Smooth muscle cell (in vitro differentiated cells): ENCODE measurements around the gene SUN5. TPM values are rescaled to one million over a fixed set of nuclear protein-coding genes. Genes with fewer than 3 reads are reported as not detected.

Experiments used
- DNase-seq: peaks from one replicate; lab custom pipeline; 2025; ENCODE audit not compliant: unreplicated experiment; lab: John Stamatoyannopoulos, UW
- H2AFZ ChIP-seq: fragments of 200-600 bp; sonication (generic); 2 replicates; pipeline ENCODE4 v1.6.0; 2016; ENCODE audit warnings: antibody characterized with exemption, low read depth, mild to moderate bottlenecking
- H3F3A ChIP-seq: fragments of 200-600 bp; sonication (generic); 2 replicates; pipeline ENCODE4 v1.6.0; 2017; ENCODE audit warnings: antibody characterized with exemption, low read depth
- H3K27ac ChIP-seq: fragments of 200-600 bp; sonication (generic); 2 replicates; pipeline ENCODE4 v1.5.1; 2016; ENCODE audit warnings: low read depth, mild to moderate bottlenecking
- H3K27me3 ChIP-seq: fragments of 200-600 bp; sonication (generic); 2 replicates; pipeline ENCODE4 v1.6.1; 2016; ENCODE audit warnings: low read depth, mild to moderate bottlenecking
- H3K36me3 ChIP-seq: fragments of 200-600 bp; sonication (generic); 2 replicates; pipeline ENCODE4 v1.5.1; 2016; ENCODE audit warnings: low read depth
- H3K4me1 ChIP-seq: fragments of 200-600 bp; sonication (generic); 2 replicates; pipeline ENCODE4 v1.5.1; 2016; ENCODE audit warnings: low read depth
- H3K4me2 ChIP-seq: fragments of 200-600 bp; sonication (generic); 2 replicates; pipeline ENCODE4 v1.6.0; 2016; ENCODE audit warnings: mild to moderate bottlenecking
- H3K4me3 ChIP-seq: fragments of 200-600 bp; sonication (generic); 2 replicates; pipeline ENCODE4 v1.5.1; 2016; ENCODE audit warnings: mild to moderate bottlenecking
- H3K79me2 ChIP-seq: fragments of 200-600 bp; sonication (generic); 2 replicates; pipeline ENCODE4 v1.6.0; 2016; ENCODE audit warnings: low read depth, mild to moderate bottlenecking
- H3K9ac ChIP-seq: fragments of 200-600 bp; sonication (generic); 2 replicates; pipeline ENCODE4 v1.6.0; 2016; ENCODE audit warnings: low read depth
- H3K9me3 ChIP-seq: fragments of 200-600 bp; sonication (generic); replicated peaks from 2 replicates; pipeline ENCODE4 v1.5.1; 2016; ENCODE audit warnings: low read depth
- H4K20me1 ChIP-seq: fragments of 200-600 bp; sonication (generic); 2 replicates; pipeline ENCODE4 v1.6.0; 2016; ENCODE audit warnings: low read depth
- WGBS: methylation state at CpG from one replicate; pipeline ENCODE4 v1.1.7; 2016; ENCODE audit warnings: low lambda C conversion rate; 5-methylcytosine and 5-hydroxymethylcytosine counted together
- polyA plus RNA-seq: library from polyadenylated mRNA; unstranded; fragments of >200 nt; fragmentation: Nextera tagmentation; extraction: Ambion mirVana; gene quantifications from 2 replicates; pipeline ENCODE4 v1.2.1, GENCODE V29; 2016
- total RNA-seq: library from RNA; depleted of rRNA; stranded (reverse); fragments of >200 nt; gene quantifications from 2 replicates; pipeline ENCODE4 v1.2.3, GENCODE V29; 2014
- TF ChIP-seq, protein P1 (sequence below): fragments of 200-600 bp; sonication (generic); IDR thresholded peaks from 2 replicates; pipeline ENCODE4 v1.5.1; 2017; ENCODE audit warnings: borderline replicate concordance, mild to moderate bottlenecking, antibody characterized with exemption; ENCODE audit not compliant: insufficient read depth, poor library complexity, severe bottlenecking

The SUN5 gene
- total and polyA plus RNA-seq, 2 experiments from 2014 or later = not detected

DNA sequence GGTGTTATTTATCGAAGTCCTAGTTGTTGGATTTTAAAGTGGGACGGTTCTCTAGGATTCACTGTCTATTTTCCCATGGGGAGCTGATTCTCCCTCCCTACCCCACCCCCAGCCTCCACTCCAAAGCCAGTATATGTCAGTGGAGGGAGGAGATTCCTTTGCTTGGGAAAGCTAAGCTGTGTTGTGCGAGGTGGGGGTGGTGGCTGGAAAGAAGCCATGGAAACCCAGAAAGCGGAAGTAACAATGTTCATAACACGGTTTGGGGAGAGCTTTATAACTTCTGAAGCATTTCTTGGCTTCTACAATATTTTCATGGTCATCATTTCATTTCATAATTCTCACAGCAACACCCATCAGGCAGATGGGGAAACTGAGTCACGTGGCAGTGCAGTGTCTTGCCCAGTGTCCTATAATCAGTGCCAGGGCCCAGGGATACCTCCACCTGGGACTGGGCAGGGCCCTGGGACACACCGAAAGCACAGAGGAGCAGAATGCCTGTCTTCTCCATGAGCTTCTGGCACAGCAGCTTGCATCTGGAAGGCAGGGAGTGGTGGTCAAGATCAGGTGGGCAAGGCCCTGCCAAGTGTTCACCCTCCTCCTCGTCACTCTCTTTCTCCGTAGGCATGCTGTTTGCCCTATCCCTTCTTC lies 4.5 kb downstream of the SUN5 start:
- H3K79me2 ChIP-seq = no peaks in the 10 kb centered on the region
- TF ChIP-seq, protein P1, sequence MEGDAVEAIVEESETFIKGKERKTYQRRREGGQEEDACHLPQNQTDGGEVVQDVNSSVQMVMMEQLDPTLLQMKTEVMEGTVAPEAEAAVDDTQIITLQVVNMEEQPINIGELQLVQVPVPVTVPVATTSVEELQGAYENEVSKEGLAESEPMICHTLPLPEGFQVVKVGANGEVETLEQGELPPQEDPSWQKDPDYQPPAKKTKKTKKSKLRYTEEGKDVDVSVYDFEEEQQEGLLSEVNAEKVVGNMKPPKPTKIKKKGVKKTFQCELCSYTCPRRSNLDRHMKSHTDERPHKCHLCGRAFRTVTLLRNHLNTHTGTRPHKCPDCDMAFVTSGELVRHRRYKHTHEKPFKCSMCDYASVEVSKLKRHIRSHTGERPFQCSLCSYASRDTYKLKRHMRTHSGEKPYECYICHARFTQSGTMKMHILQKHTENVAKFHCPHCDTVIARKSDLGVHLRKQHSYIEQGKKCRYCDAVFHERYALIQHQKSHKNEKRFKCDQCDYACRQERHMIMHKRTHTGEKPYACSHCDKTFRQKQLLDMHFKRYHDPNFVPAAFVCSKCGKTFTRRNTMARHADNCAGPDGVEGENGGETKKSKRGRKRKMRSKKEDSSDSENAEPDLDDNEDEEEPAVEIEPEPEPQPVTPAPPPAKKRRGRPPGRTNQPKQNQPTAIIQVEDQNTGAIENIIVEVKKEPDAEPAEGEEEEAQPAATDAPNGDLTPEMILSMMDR = no peak
- H3K9me3 ChIP-seq = no peaks in the 10 kb centered on the region
- H3K27ac ChIP-seq = no peak overlapping the region
- no peaks in the 10 kb centered on the region for H3K27me3 ChIP-seq
- no peak overlapping the region for H2AFZ ChIP-seq
- WGBS = 88% methylated on average over 9 of the region's 9 CpGs
- H3F3A ChIP-seq = no peaks in the 10 kb centered on the region
- H3K9ac ChIP-seq = no peak overlapping the region
- H3K4me3 ChIP-seq = no peak overlapping the region
- no peak overlapping the region for H3K4me2 ChIP-seq
- H3K4me1 ChIP-seq = no peaks in the 10 kb centered on the region
- no peaks in the 10 kb centered on the region for H3K36me3 ChIP-seq
- no peaks in the 10 kb centered on the region for H4K20me1 ChIP-seq
- no peak for DNase-seq

DNA sequence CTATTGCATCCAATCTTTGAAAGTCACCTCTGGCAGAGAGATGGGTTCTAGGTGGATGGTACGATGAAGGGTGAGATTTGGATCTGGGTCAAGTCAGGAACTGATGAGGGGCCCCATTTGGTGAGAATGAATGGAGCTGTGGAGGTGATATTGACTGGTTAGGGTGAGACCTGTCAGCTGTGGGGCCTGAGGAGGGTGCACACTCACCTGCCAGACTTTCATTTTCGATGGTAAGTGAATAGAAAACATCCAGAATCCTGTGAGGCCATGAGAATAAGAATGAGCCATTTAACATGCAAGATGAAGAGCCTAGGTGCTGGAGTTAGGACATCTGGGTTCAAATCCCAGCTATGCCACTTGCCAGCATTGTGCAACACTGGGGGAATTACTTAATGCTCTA lies 6.8 kb downstream of the SUN5 start:
- Histone ChIP-seq H3F3A (no peaks in the 10 kb centered on the region), H3K36me3 (no peaks in the 10 kb centered on the region), H3K9me3 (no peaks in the 10 kb centered on the region), H3K4me2 (no peak overlapping the region), H3K4me1 (no peaks in the 10 kb centered on the region), H3K79me2 (no peaks in the 10 kb centered on the region), H3K9ac (no peak overlapping the region), H3K27me3 (no peaks in the 10 kb centered on the region), H3K27ac (no peak overlapping the region), H4K20me1 (no peaks in the 10 kb centered on the region), H2AFZ (no peak overlapping the region), H3K4me3 (no peak overlapping the region)
- 90% methylated on average over 2 of the region's 2 CpGs for WGBS
- TF ChIP-seq, protein P1 = no peak
- no peak for DNase-seq

DNA sequence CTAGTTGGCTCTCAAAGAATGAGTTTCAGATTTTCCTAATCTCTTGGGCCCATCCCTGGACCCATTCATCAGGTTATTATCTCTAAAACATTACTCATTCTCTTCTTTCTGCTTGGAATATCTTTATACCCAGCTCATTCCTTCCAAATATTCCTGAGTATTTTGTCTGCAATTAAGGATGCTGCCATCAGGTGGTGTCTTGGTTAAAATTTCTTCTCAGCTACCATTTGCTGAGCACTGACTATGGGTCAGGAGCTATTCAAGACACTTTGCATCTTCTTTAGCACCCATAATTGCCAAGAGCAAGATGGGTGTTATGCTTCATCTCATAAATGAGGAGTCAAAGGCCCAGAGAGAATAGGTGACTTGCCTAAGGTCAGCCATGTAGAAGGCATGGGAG lies 8.4 kb downstream of the SUN5 start:
- H3K9ac ChIP-seq = no peak overlapping the region
- H3K79me2 ChIP-seq = no peaks in the 10 kb centered on the region
- no peaks in the 10 kb centered on the region for H3K27me3 ChIP-seq
- no peak overlapping the region for H2AFZ ChIP-seq
- TF ChIP-seq, protein P1 = no peak
- no peaks in the 10 kb centered on the region for H3K9me3 ChIP-seq
- no peak overlapping the region for H3K4me3 ChIP-seq
- H3F3A ChIP-seq = no peaks in the 10 kb centered on the region
- H3K36me3 ChIP-seq = no peaks in the 10 kb centered on the region
- H3K4me2 ChIP-seq = no peak overlapping the region
- no peak overlapping the region for H3K27ac ChIP-seq
- no peaks in the 10 kb centered on the region for H3K4me1 ChIP-seq
- DNase-seq = no peak
- no peaks in the 10 kb centered on the region for H4K20me1 ChIP-seq

DNA sequence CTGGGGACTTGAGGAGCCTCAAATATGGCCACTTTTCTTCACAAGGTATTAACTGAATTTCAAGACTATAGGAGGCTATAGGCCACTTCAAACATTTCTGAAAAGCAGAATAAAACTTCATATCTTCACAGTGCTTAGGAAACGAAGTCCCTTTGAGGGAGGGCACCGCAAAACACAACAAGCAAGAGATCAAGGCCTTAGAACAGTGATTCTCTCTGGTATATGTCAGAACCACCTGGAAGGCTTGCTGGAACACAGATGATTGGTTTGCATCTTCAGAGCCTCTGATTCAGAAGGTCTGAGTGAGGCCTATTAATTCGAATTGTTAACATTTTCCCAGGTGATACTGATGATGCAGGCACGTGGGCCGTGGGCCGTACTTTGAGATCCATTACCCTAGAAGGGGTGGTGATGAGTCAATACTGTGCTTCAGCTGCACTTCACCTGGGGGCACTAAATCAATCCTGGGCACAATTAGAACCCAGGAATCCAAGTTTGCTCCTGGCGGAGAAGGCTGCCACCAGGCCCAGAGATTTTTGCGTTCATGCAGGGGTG lies 10.7 kb downstream of the SUN5 start:
- Histone ChIP-seq H3K9ac (no peak overlapping the region), H3K4me1 (no peaks in the 10 kb centered on the region), H3K9me3 (no peaks in the 10 kb centered on the region), H3K27ac (no peak overlapping the region), H3K36me3 (no peaks in the 10 kb centered on the region), H4K20me1 (no peaks in the 10 kb centered on the region), H3K4me2 (no peak overlapping the region), H3K79me2 (no peaks in the 10 kb centered on the region), H3F3A (no peaks in the 10 kb centered on the region), H3K27me3 (no peaks in the 10 kb centered on the region), H3K4me3 (no peak overlapping the region), H2AFZ (no peak overlapping the region)
- 85% methylated on average over 8 of the region's 8 CpGs for WGBS
- TF ChIP-seq, protein P1 = no peak
- no peak for DNase-seq
